Heart left ventricle (tissue), 16 donors: ENCODE results near the gene HJV. TPM values are rescaled to one million over a fixed set of nuclear protein-coding genes. Genes with fewer than 3 reads are reported as not detected.

Source experiments
- ATAC-seq, 4 donors: fragments of 200-7000 bp; cut with Tn5 transposase; one replicate each; pipeline ENCODE4 v1.9.1; 2020 to 2022; ENCODE audit warnings: moderate library complexity in 4 of 4, mild to moderate bottlenecking in 3 of 4, moderate number of reproducible peaks in 1 of 4
- DNase-seq, 5 donors: peaks; one replicate each; pipeline ENCODE4 v3.0.0-alpha.2; 2020
- H3K27ac ChIP-seq, 12 donors: fragments of 200-600 bp; sonication (generic) in 4 of 12; one replicate each; pipeline versions ENCODE4 v1.5.0 to v1.8.0; 2016 to 2022; ENCODE audit warnings: mild to moderate bottlenecking in 2 of 12
- H3K27me3 ChIP-seq, 9 donors: fragments of 200-600 bp; sonication (generic) in 2 of 9; one replicate each; pipeline versions ENCODE4 v1.5.1 to v1.8.0; 2016 to 2022; ENCODE audit warnings: mild to moderate bottlenecking in 3 of 9
- H3K36me3 ChIP-seq, 9 donors: fragments of 200-600 bp; sonication (generic) in 2 of 9; one replicate each; pipeline versions ENCODE4 v1.5.0 to v1.8.0; 2018 to 2022; ENCODE audit warnings: mild to moderate bottlenecking in 2 of 9
- H3K4me1 ChIP-seq, 12 donors: fragments of 200-600 bp; sonication (generic) in 4 of 12; one replicate each; pipeline versions ENCODE4 v1.5.0 to v1.8.0; 2016 to 2022; ENCODE audit warnings: mild to moderate bottlenecking in 3 of 12
- H3K4me3 ChIP-seq, 12 donors: fragments of 200-600 bp; sonication (generic) in 4 of 12; one replicate each; pipeline versions ENCODE4 v1.5.0 to v1.8.0; 2017 to 2022; ENCODE audit warnings: mild to moderate bottlenecking in 9 of 12, moderate library complexity in 4 of 12
- H3K9me3 ChIP-seq, 12 donors: fragments of 200-600 bp; sonication (generic) in 4 of 12; one replicate each; pipeline versions ENCODE4 v1.5.0 to v1.8.0; 2016 to 2022; ENCODE audit warnings: mild to moderate bottlenecking in 1 of 12
- CTCF ChIP-seq, 12 donors: fragments of 200-600 bp; sonication (generic) in 4 of 12; IDR thresholded peaks; one replicate each; pipeline versions ENCODE4 v1.5.0 to v1.8.0; 2018 to 2022; ENCODE audit warnings: antibody characterized with exemption in 12 of 12, mild to moderate bottlenecking in 5 of 12
- POLR2A ChIP-seq, 2 donors: fragments of 450-650 bp; IDR thresholded peaks; one replicate each; pipeline ENCODE4 v1.6.1; 2017; ENCODE audit warnings: antibody characterized with exemption in 2 of 2, mild to moderate bottlenecking in 2 of 2, moderate library complexity in 2 of 2
- whole genome bisulfite sequencing, 4 donors: extraction: QIAGEN DNeasy Blood & Tissue Kit in 2 of 4; methylation state at CpG; one replicate each; pipeline versions ENCODE4 v1.1.5 to v1.1.7; 2013 to 2018; 5-methylcytosine and 5-hydroxymethylcytosine counted together
- intact Hi-C, 10 donors: fragments of 100-400 bp; cut with DNase I; formaldehyde crosslinking; loops; one replicate each; pipeline versions ENCODE4 v1.11.1 to v1.14.2; 2022
- polyA plus RNA-seq, 2 donors: library from polyadenylated mRNA; stranded (reverse); fragments of 200-250 nt; gene quantifications; one replicate each; pipeline ENCODE4 v1.2.3, GENCODE V29; 2013
- total RNA-seq, 9 donors: library from RNA; depleted of rRNA in 2 of 9; stranded (reverse); fragments of >200 nt in 2 of 9; fragmentation: NEBNext Ultra II Directional in 3 of 9; extraction: Animal tissue kit (Norgen Biotek cat#: 25700) in 3 of 9; gene quantifications; one replicate each; pipeline versions ENCODE4 v1.1.0 to v1.2.4, GENCODE V29; 2016 to 2023
- donor health status: ischemic (EF 13 %, LVEDD 7.1; RV severe dilation, severe dysfunction).
- donor health status: healthy with polysubstance abuse.
- donor health status: DM: no; HTN: yes; CAD: no.
- donor health status: DM: no; HTN: no; CAD: no.
- donor health status: ischemic (EF 25% LVEDD 6.9; RV normal size, moderate dysfunction).
- donor health status: ischemic (EF 25% LVEDD 5.7; RV mildly dilated, moderate dysfunction).
- donor health status: healthy.
- donor health status: DM: yes; HTN: yes; CAD: no.
- donor health status: ischemic (EF 35%, LVEDD 5.7; RV mildly dilated, moderate dysfunction).
- donor health status: nonischemic (EF 11% LVEDD 7.7; RV severe dilation, severe dysfunction).
- donor health status: DM: yes; HTN: yes; CAD: no.
- donor health status: PGD.
- donor health status: ischemic (EF 29% LVEDD 5.4; RV normal size, mild dysfunction).
- donor health status: nonischemic (EF 23%, LVEDD 6.1; RV moderate dilation, normal function).

HJV gene
- total and polyA plus RNA-seq, 11 donors: 0.62 to 125 (median 63.9) TPM

- Histone ChIP-seq H3K27me3 (peaks cover 0 to 25% (median 0%) of the 10 kb centered on the region in 9 donors), H3K9me3 (no peaks in the 10 kb centered on the region), H3K36me3 (peaks cover 0 to 4% (median 0%) of the 10 kb centered on the region in 9 donors), H3K4me3 (peak overlapping the region in 11 of 12 donors; percentile 12 to 55 (median 43)), H3K27ac (peak overlapping the region in 10 of 12 donors; percentile 34 to 92 (median 75)), H3K4me1 (peaks cover 0 to 22% (median 5%) of the 10 kb centered on the region in 12 donors)
- DNase-seq: no peak
- no peak for TF ChIP-seq CTCF (IDR thresholded peaks at IDR 0.05)
- no peak for TF ChIP-seq POLR2A (IDR thresholded peaks at IDR 0.05)
- peak; percentile 26 to 62 (median 44) for ATAC-seq
- 31 to 61% (median 44%) methylated on average over 1 of the region's 1 CpG for WGBS, 4 donors
- intact Hi-C loops: no loop called here
Observed at GRCh38 chr1:146021050-146021445, 487 bp downstream of the HJV start.

GRCh38 chr1:146020058-146021049 lies 1.2 kb downstream of the HJV start:
- Histone ChIP-seq H3K9me3 (no peaks in the 10 kb centered on the region), H3K4me3 (peak overlapping the region in 11 of 12 donors; percentile 12 to 55 (median 43))
- TF ChIP-seq CTCF (IDR thresholded peaks at IDR 0.05): no peak

GRCh38 chr1:146019231-146020057 lies 2.1 kb downstream of the HJV start:
- peaks cover 0 to 25% (median 0%) of the 10 kb centered on the region in 9 donors for H3K27me3 ChIP-seq
- intact Hi-C loops: loop anchor here in 3 of 10 donors (5.0 to 10.0 kb wide), 2 partner anchors 125 to 177 kb away; no protein-coding TSS in a partner anchor
- 17 to 43% (median 27%) methylated on average over 23 to 43 of the region's 43 CpGs for WGBS, 4 donors
- ATAC-seq: peak in 3 of 4 donors; percentile 4 to 16 (median 8)
- no peak for TF ChIP-seq CTCF (IDR thresholded peaks at IDR 0.05)
- TF ChIP-seq POLR2A (IDR thresholded peaks at IDR 0.05): no peak
- peaks cover 0 to 4% (median 0%) of the 10 kb centered on the region in 9 donors for H3K36me3 ChIP-seq
- H3K4me3 ChIP-seq: peak overlapping the region in 10 of 12 donors; percentile 16 to 55 (median 40)
- H3K9me3 ChIP-seq: no peaks in the 10 kb centered on the region
- peaks cover 0 to 22% (median 5%) of the 10 kb centered on the region in 12 donors for H3K4me1 ChIP-seq
- peak overlapping the region in 5 of 12 donors; percentile 66 to 92 (median 76) for H3K27ac ChIP-seq
- DNase-seq: no peak

More at GRCh38 chr1:146020058-146021049, 1.2 kb downstream of the HJV start:
- no peak for DNase-seq
- peak overlapping the region in 9 of 12 donors; percentile 34 to 92 (median 76) for H3K27ac ChIP-seq
- peaks cover 0 to 22% (median 5%) of the 10 kb centered on the region in 12 donors for H3K4me1 ChIP-seq
- intact Hi-C loops: no loop called here
- H3K36me3 ChIP-seq: peaks cover 0 to 4% (median 0%) of the 10 kb centered on the region in 9 donors
- peak in 3 of 4 donors; percentile 10 to 51 (median 32) for ATAC-seq
- H3K27me3 ChIP-seq: peaks cover 0 to 25% (median 0%) of the 10 kb centered on the region in 9 donors
- 83 to 91% (median 88%) methylated on average over 4 of the region's 4 CpGs for WGBS, 4 donors
